Mesendoderm (in vitro differentiated cells): ENCODE data around the gene AKT3.

ENCODE experiments used
- DNase-seq: peaks from one replicate; pipeline ENCODE4 v3.0.0; 2013
- H2AK5ac ChIP-seq: 2 replicates; pipeline ENCODE4 v1.6.1; 2013; ENCODE audit warnings: low read length, inconsistent platforms
- H2BK120ac ChIP-seq: 2 replicates; pipeline ENCODE4 v1.6.1; 2013; ENCODE audit warnings: low read depth, mild to moderate bottlenecking, low read length, moderate library complexity, mixed read lengths
- H2BK15ac ChIP-seq: replicated peaks from 2 replicates; pipeline ENCODE4 v1.6.1; 2013; ENCODE audit warnings: low read depth, mild to moderate bottlenecking, moderate library complexity
- H2BK5ac ChIP-seq: 2 replicates; pipeline ENCODE4 v1.6.1; 2013; ENCODE audit warnings: low read length, inconsistent platforms
- H3K18ac ChIP-seq: 2 replicates; pipeline ENCODE4 v1.6.1; 2013; ENCODE audit warnings: mild to moderate bottlenecking, low read length, mixed read lengths
- H3K23ac ChIP-seq: one replicate; pipeline ENCODE4 v1.6.1; 2013; ENCODE audit warnings: low read length
- H3K27ac ChIP-seq: 2 replicates; pipeline ENCODE4 v1.5.1; 2013; ENCODE audit warnings: low read depth, mild to moderate bottlenecking, inconsistent platforms, low read length, moderate library complexity
- H3K27me3 ChIP-seq: 2 replicates; pipeline ENCODE4 v1.6.1; 2013; ENCODE audit warnings: low read length, control low read depth, mild to moderate bottlenecking, inconsistent platforms; ENCODE audit not compliant: insufficient read depth, poor library complexity
- H3K36me3 ChIP-seq: 2 replicates; pipeline ENCODE4 v1.6.1; 2013; ENCODE audit warnings: low read length, inconsistent platforms; ENCODE audit not compliant: control insufficient read depth, insufficient read depth
- H3K4ac ChIP-seq: one replicate; pipeline ENCODE4 v1.6.1; 2013; ENCODE audit warnings: low read depth, mild to moderate bottlenecking, low read length, moderate library complexity
- H3K4me1 ChIP-seq: 2 replicates; pipeline ENCODE4 v1.6.1; 2013; ENCODE audit warnings: low read depth, low read length, inconsistent platforms; ENCODE audit not compliant: control insufficient read depth
- H3K4me2 ChIP-seq: 2 replicates; pipeline ENCODE4 v1.6.1; 2013; ENCODE audit warnings: low read length
- H3K4me3 ChIP-seq: 2 replicates; pipeline ENCODE4 v1.5.1; 2013; ENCODE audit warnings: mild to moderate bottlenecking, low read length
- H3K56ac ChIP-seq: one replicate; pipeline ENCODE4 v1.6.1; 2013; ENCODE audit warnings: low read length
- H3K79me1 ChIP-seq: 2 replicates; pipeline ENCODE4 v1.6.1; 2013; ENCODE audit warnings: low read length, inconsistent platforms
- H3K79me2 ChIP-seq: 2 replicates; pipeline ENCODE4 v1.6.1; 2013; ENCODE audit warnings: mild to moderate bottlenecking, low read length; ENCODE audit not compliant: control insufficient read depth, insufficient read depth
- H3K9ac ChIP-seq: 2 replicates; pipeline ENCODE4 v1.6.1; 2013; ENCODE audit warnings: low read length, inconsistent platforms
- H4K5ac ChIP-seq: one replicate; pipeline ENCODE4 v1.6.1; 2013; ENCODE audit warnings: low read length
- H4K8ac ChIP-seq: one replicate; pipeline ENCODE4 v1.6.1; 2013; ENCODE audit warnings: low read depth, mild to moderate bottlenecking, control low read depth, low read length, moderate library complexity
- WGBS: extraction: QIAGEN DNeasy Blood & Tissue Kit; methylation state at CpG from one replicate; pipeline ENCODE4 v1.1.7; 2013; ENCODE audit warnings: low lambda C conversion rate, missing lambda C conversion rate; ENCODE audit not compliant: insufficient coverage; ENCODE audit errors: extremely low coverage; 5-methylcytosine and 5-hydroxymethylcytosine counted together

AKT3 gene

DNA sequence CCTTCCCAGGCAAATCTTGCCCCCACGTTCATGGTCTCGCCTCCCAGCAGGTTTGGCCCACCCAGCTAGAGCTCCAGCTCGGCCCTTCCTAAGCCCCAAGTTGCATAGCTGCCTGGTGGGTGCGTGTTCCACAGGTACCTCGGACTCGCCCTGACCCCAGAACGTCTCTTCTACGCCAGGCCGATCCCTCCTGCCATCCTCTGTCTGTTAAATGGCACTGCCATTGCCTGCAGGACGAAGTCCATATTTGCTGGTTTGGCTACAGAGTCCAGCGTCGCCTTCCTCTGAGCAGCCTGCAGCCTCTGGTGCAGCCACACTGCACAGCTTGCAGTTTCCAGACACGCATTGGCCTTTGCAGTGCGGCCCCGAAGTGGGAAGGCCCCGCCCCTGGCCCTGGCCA, 366.1 kb downstream of the AKT3 start:
- no peak overlapping the region for H2AK5ac ChIP-seq
- no CpG with 5 or more reads among the region's 16 CpGs for WGBS
- H2BK15ac ChIP-seq, result no peak overlapping the region
- H4K8ac ChIP-seq, result no peak overlapping the region
- H3K4me1 ChIP-seq, result no peaks in the 10 kb centered on the region
- no peak overlapping the region for H3K56ac ChIP-seq
- no peak overlapping the region for H3K4me2 ChIP-seq
- no peak overlapping the region for H2BK5ac ChIP-seq
- no peak overlapping the region for H4K5ac ChIP-seq
- no peaks in the 10 kb centered on the region for H3K36me3 ChIP-seq
- H3K27me3 ChIP-seq, result no peaks in the 10 kb centered on the region
- no peaks in the 10 kb centered on the region for H3K79me1 ChIP-seq
- H3K79me2 ChIP-seq, result no peaks in the 10 kb centered on the region
- no peak overlapping the region for H3K9ac ChIP-seq
- H2BK120ac ChIP-seq, result no peak overlapping the region
- no peak overlapping the region for H3K4me3 ChIP-seq
- no peak overlapping the region for H3K27ac ChIP-seq
- no peak for DNase-seq
- no peak overlapping the region for H3K18ac ChIP-seq
- H3K23ac ChIP-seq, result no peak overlapping the region
- no peak overlapping the region for H3K4ac ChIP-seq

DNA sequence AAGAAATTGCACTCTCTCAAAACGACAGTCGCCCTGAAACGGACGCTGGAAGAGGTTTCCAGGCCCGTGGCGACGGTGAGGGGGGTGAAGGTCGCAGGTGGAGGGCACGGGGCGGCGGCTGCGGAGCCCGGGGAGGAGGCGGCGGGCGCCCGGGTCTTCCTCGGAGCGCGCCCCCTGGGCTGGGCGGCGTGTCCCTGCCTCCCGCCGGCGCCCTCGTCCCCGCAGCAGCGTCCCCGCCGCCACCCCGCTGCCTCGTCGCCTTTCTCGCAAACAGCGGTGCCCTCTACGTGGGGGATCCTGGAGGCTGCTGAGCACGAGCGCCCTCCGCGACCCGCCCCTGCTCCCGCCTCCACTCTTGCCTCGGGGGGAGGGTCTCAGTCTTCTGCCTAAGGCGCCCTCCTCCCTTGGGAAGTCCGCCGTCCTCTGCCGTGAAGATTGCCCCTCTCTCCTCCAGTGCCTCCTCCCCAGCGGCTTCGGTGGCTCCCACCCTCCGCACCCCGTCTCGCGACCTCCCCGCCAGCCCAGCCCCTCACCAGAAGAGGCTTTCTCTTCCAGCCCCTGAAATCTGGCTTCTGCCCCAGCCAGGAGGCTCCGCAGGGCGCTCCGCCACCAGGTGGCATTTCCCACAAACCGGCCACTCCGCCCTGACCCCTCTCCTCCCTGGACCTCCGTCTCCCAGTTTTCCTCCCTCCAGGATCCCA, 366.8 kb downstream of the AKT3 start:
- Histone ChIP-seq H3K79me1 (no peaks in the 10 kb centered on the region), H3K4ac (no peak overlapping the region), H3K9ac (peak overlapping the region; percentile 62), H3K23ac (no peak overlapping the region), H3K79me2 (no peaks in the 10 kb centered on the region), H3K4me2 (peak overlapping the region; percentile 41), H3K4me3 (peak overlapping the region; percentile 19), H2BK5ac (no peak overlapping the region), H2BK15ac (no peak overlapping the region), H3K36me3 (no peaks in the 10 kb centered on the region), H2BK120ac (no peak overlapping the region), H2AK5ac (no peak overlapping the region), H3K27ac (no peak overlapping the region), H4K5ac (no peak overlapping the region), H3K4me1 (no peaks in the 10 kb centered on the region), H4K8ac (no peak overlapping the region), H3K56ac (peak overlapping the region; percentile 80), H3K18ac (no peak overlapping the region), H3K27me3 (no peaks in the 10 kb centered on the region)
- no CpG with 5 or more reads among the region's 60 CpGs for WGBS
- peak; percentile 66 for DNase-seq

DNA sequence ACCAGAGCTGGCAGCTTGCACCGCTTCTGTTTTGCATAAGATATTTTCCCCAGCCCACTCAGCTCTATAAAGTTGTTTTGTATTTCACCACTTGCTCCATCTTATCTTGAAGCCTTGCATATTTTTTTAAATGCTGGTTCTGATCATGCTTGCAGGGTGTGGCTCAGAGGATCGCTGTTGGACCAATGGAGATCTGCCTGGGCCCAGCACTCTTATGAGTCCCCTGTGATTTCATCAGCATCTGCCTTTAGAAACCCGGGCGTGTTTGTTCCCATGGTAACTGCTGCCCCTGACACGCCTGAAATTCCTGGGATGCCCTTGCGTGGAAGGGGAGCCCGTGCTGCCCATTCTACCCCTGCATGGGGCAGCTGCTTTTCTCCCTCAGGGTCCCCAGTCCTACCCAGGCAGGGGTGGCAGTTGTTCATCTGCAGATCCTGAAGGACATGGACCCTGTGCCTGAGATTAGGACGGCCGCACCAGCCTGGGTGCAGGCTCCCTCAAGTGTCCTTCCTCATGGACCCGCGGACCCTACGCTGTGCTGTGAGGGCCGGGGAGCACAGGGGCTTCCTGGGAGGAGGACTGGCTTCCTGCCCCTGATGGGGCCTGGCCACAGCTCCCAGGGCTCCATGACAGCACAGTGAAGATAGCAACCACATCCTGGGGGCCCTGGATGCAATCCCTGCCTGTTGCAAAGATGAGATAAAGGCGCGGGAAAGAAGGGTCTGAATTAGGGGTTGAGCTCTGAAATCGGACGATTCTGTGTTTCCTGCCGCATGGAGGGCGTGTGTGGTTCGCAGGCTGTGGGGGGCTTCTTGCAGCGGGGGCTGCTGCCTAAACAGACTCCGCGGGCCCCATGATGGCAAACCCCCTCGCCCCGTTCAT, 367.7 kb downstream of the AKT3 start:
- H2AK5ac ChIP-seq, result no peak overlapping the region
- H3K23ac ChIP-seq, result no peak overlapping the region
- H3K27ac ChIP-seq, result no peak overlapping the region
- peak overlapping the region; percentile 41 for H3K4me2 ChIP-seq
- no peaks in the 10 kb centered on the region for H3K4me1 ChIP-seq
- no peak overlapping the region for H3K18ac ChIP-seq
- no peak overlapping the region for H4K8ac ChIP-seq
- H2BK5ac ChIP-seq, result no peak overlapping the region
- H3K36me3 ChIP-seq, result no peaks in the 10 kb centered on the region
- no peaks in the 10 kb centered on the region for H3K79me1 ChIP-seq
- H2BK15ac ChIP-seq, result no peak overlapping the region
- no peaks in the 10 kb centered on the region for H3K27me3 ChIP-seq
- no peak overlapping the region for H4K5ac ChIP-seq
- DNase-seq, result peak; percentile 92
- peak overlapping the region; percentile 62 for H3K9ac ChIP-seq
- no peak overlapping the region for H3K4ac ChIP-seq
- peak overlapping the region; percentile 64 for H3K56ac ChIP-seq
- no CpG with 5 or more reads among the region's 25 CpGs for WGBS
- no peak overlapping the region for H3K4me3 ChIP-seq
- no peak overlapping the region for H2BK120ac ChIP-seq
- no peaks in the 10 kb centered on the region for H3K79me2 ChIP-seq

DNA sequence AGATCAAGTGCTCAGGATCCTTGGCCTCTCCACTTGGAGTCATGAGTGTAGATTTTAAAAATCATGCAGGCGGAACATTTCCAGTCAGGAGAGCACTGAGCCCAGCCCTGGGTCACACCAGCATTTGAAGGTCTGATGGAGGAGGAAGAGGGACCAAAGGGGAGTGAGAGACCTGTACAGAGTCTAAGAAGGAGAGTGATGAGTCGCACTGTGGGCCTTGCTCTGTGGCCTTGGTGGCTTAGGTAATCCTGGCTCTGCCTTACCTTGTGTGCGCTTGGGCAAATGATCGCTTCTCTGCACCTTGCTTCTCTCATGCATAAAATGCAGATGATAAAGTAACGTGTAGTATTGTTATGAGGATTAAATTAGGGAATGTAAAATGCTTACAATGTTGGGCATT, 368.9 kb downstream of the AKT3 start:
- Histone ChIP-seq H3K23ac (no peak overlapping the region), H3K4me3 (no peak overlapping the region), H3K9ac (no peak overlapping the region), H4K8ac (no peak overlapping the region), H2BK5ac (no peak overlapping the region), H3K4ac (no peak overlapping the region), H3K79me1 (no peaks in the 10 kb centered on the region), H2BK120ac (no peak overlapping the region), H2BK15ac (no peak overlapping the region), H3K27ac (no peak overlapping the region), H3K27me3 (no peaks in the 10 kb centered on the region), H4K5ac (no peak overlapping the region), H3K4me1 (no peaks in the 10 kb centered on the region), H2AK5ac (no peak overlapping the region), H3K18ac (no peak overlapping the region), H3K56ac (no peak overlapping the region), H3K4me2 (no peak overlapping the region), H3K79me2 (no peaks in the 10 kb centered on the region), H3K36me3 (no peaks in the 10 kb centered on the region)
- DNase-seq, result no peak
- 100% methylated on average over 1 of the region's 5 CpGs for WGBS

DNA sequence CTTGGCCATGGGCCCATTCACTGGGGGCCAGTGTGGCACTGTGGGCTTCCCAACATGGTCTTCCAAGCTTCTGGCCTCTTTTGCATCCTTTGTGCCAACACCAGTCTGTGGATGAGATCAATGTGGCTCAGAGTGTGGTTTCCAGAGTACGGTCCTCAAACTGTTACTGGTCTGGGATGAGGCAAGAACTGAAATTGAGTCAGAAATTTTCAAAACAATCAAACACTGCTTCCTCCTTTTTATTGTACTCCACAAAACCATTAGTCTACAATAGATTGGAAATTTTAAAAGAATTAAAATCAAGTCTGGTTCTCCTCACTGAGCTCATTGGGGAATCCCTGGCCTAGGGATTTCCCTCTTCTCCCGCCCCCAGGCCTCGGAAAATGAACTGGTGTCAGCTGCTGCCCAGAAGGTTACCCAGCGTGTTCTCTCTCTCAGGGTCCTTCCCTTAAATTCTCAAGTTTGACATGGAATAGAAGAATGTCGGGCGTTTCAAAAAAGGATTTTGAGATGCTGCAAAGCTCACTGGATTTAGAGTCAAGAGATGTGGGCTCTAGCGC, 372.2 kb downstream of the AKT3 start:
- Histone ChIP-seq H4K8ac (no peak overlapping the region), H3K79me1 (no peaks in the 10 kb centered on the region), H3K56ac (no peak overlapping the region), H3K27ac (no peak overlapping the region), H2BK120ac (no peak overlapping the region), H3K79me2 (no peaks in the 10 kb centered on the region), H3K4me1 (peaks cover 2% of the 10 kb centered on the region), H3K4ac (no peak overlapping the region), H2BK15ac (no peak overlapping the region), H3K4me2 (no peak overlapping the region), H3K36me3 (no peaks in the 10 kb centered on the region), H3K27me3 (no peaks in the 10 kb centered on the region), H3K4me3 (no peak overlapping the region), H3K18ac (no peak overlapping the region), H4K5ac (no peak overlapping the region), H3K9ac (no peak overlapping the region), H2AK5ac (no peak overlapping the region), H3K23ac (no peak overlapping the region), H2BK5ac (no peak overlapping the region)
- no peak for DNase-seq
- WGBS, result no CpG with 5 or more reads among the region's 7 CpGs
